GM06990 (cell line): ENCODE data around the gene SLC7A14.

ENCODE experiments used
- DNase-seq: peaks from one replicate; pipeline ENCODE4 v3.0.0-alpha.2; 2011; ENCODE audit not compliant: insufficient read length; ENCODE audit errors: extremely low read depth
- H3K27me3 ChIP-seq: replicated peaks from 2 replicates; pipeline ENCODE4 v1.6.0; 2011; ENCODE audit warnings: low read length; ENCODE audit not compliant: control insufficient read depth, insufficient read depth
- H3K36me3 ChIP-seq: 2 replicates; pipeline ENCODE4 v1.5.1; 2011; ENCODE audit warnings: low read length; ENCODE audit not compliant: control insufficient read depth, insufficient read depth
- H3K4me3 ChIP-seq: replicated peaks from 2 replicates; pipeline ENCODE4 v1.5.1; 2011; ENCODE audit warnings: low read depth, mild to moderate bottlenecking, control low read depth, low read length
- TF ChIP-seq, protein P1 (sequence below): IDR thresholded peaks from 2 replicates; pipeline ENCODE4 v1.5.1; 2011; ENCODE audit warnings: low read length, control low read depth, mild to moderate bottlenecking, inconsistent platforms; ENCODE audit not compliant: insufficient read depth, poor library complexity, severe bottlenecking

SLC7A14 gene

DNA sequence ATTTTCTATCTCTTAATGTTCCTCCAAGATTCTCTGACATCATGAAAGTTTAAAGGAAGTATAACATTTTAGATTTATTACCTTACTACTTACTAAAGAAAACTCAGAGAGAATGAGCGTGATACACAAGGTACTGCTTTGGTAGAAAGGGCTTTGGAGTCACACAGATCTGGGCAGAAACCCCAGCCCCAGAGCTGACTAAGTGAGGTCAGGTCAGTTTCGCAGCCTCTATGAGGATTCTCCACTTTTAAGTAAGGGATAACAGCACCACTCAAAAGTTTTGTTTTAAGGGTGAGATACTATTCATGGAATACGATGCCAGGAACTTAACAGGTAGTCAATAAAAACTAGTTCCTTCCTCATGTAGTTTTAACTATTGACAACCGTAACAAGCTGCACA, 91.1 kb downstream of the SLC7A14 start:
- TF ChIP-seq, protein P1, sequence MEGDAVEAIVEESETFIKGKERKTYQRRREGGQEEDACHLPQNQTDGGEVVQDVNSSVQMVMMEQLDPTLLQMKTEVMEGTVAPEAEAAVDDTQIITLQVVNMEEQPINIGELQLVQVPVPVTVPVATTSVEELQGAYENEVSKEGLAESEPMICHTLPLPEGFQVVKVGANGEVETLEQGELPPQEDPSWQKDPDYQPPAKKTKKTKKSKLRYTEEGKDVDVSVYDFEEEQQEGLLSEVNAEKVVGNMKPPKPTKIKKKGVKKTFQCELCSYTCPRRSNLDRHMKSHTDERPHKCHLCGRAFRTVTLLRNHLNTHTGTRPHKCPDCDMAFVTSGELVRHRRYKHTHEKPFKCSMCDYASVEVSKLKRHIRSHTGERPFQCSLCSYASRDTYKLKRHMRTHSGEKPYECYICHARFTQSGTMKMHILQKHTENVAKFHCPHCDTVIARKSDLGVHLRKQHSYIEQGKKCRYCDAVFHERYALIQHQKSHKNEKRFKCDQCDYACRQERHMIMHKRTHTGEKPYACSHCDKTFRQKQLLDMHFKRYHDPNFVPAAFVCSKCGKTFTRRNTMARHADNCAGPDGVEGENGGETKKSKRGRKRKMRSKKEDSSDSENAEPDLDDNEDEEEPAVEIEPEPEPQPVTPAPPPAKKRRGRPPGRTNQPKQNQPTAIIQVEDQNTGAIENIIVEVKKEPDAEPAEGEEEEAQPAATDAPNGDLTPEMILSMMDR = no peak
- Histone ChIP-seq H3K27me3 (no peaks in the 10 kb centered on the region; the same call in 1 of the 2 replicates), H3K36me3 (no peaks in the 10 kb centered on the region), H3K4me3 (no peak overlapping the region)
- no peak for DNase-seq

DNA sequence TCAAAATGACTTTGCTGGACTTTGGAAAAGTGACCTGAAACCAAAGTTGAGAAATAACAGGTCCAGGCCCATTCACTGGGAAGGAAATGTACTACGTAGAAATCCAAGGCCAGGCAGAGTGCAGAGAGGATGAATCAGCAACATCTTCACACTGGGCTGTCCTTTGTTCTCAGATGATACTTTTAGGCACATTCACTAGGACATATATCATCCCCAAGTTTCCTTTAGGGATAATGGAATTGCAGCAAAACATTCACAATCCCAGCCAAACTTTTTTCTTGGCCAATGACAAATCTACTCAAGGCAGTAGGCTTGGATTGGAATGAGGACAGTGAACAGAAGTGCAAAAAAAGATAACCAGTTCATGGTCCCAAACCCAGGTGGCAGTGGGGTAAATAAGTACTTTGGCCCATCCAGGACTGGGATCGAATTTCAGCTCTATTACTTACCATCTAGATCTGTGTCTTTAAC, 92.1 kb downstream of the SLC7A14 start:
- no peaks in the 10 kb centered on the region for H3K36me3 ChIP-seq
- no peaks in the 10 kb centered on the region; the same call in 1 of the 2 replicates for H3K27me3 ChIP-seq
- TF ChIP-seq, protein P1 = no peak
- no peak overlapping the region for H3K4me3 ChIP-seq
- no peak for DNase-seq

DNA sequence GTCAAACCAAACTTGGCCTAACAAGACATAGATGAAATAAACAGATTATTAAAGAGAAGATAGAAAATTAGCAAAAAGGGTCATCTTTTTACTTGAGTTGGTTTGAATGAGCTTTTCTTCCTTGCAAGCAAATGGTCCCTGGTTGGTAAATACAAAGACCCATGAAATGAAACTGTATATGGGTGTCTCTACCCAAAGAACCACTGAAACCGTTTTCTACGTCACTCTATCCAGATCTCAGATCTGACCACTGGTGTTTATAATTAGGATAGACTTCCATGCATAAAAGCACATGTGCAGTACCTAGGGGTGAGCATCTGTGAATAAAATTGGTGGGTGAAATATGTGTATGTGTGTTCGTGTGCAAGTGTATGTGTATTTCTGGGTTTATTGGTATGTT, 94.0 kb downstream of the SLC7A14 start:
- Histone ChIP-seq H3K4me3 (no peak overlapping the region), H3K36me3 (no peaks in the 10 kb centered on the region), H3K27me3 (no peaks in the 10 kb centered on the region; the same call in 1 of the 2 replicates)
- no peak for DNase-seq
- TF ChIP-seq, protein P1 = no peak

DNA sequence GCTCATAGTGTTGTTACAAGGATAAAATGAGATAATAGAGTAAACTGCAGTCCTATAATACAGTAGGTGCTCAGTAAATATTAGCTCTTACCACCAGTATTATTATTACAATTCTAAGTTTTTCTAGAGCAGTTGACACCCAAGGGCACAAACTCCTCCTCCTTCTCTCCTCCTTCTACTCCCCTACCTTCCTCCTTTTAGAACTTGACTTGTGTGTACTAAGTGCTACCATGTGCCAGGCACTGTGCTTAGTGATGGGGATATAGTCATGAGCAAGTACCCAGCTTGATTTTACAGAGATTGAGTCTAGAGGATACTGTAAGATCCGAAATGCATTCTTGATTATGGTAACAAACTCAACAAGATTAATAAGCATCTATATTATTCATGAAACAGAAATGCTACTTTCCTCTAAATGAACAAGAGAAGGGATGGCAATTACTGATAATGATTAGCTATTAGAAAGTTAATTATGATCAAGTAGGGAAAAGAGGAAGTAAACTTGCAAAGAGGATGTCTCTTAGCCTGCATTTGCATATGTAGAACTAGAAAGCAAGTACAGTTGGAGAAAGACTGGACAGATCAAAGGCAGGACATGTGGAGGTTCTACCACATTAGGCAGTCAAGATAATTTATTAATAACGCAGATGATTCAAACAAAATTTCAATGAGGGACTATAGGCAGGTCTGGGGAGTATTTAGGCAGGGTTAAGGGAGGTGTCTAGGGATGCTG, 94.9 kb downstream of the SLC7A14 start:
- no peak for DNase-seq
- TF ChIP-seq, protein P1 = no peak
- no peaks in the 10 kb centered on the region for H3K36me3 ChIP-seq
- H3K27me3 ChIP-seq = no peaks in the 10 kb centered on the region; the same call in 1 of the 2 replicates
- no peak overlapping the region for H3K4me3 ChIP-seq

DNA sequence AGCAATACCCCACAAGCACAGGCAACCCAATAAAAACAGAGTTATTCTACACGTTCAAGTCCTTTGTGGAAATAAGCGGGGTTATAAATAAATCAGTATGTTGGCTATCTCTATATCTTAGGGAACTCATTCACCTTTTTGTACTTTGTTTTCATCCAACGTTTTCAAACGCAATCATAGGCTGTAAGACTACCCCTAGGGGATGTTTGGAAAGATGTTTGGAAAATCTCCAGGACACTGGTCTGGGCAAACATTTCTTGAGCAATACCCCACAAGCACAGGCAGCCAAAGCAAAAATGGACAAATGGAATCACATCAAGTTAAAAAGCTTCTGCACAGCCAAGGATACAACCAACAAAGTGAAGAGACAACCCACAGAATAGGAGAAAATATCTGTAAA, 97.1 kb downstream of the SLC7A14 start:
- no peak for DNase-seq

More for the DNA sequence above, 97.1 kb downstream of the SLC7A14 start:
- TF ChIP-seq, protein P1 = no peak
- H3K36me3 ChIP-seq = no peaks in the 10 kb centered on the region
- H3K27me3 ChIP-seq = peaks cover 3% of the 10 kb centered on the region
- no peak overlapping the region for H3K4me3 ChIP-seq
